AG04450 (cell line): ENCODE results near the gene KLF18. TPM values are rescaled to one million over a fixed set of nuclear protein-coding genes. Genes with fewer than 3 reads are reported as not detected.
"Not testable (repeated sequence)": the region's sequence is repeated elsewhere in the genome, so short reads cannot be mapped to it uniquely, and the experiment has no call there.

Source experiments
- CTCF ChIA-PET: fragments of 300-600, 350-600 bp; formaldehyde crosslinking; extraction: SDS; loops from one replicate; lab custom pipeline; 2022; ENCODE audit warnings: antibody characterized with exemption, inconsistent platforms; lab: Charles Lee
- POLR2A ChIA-PET: fragments of 350-600 bp; formaldehyde crosslinking; extraction: SDS; loops from one replicate; lab custom pipeline; 2021; ENCODE audit warnings: antibody characterized with exemption, inconsistent platforms; lab: Yijun Ruan, JAX
- DNase-seq: peaks from one replicate; pipeline ENCODE4 v3.0.0-alpha.2; 2011; ENCODE audit warnings: low read depth, low spot score
- H3K27ac ChIP-seq: one replicate; pipeline ENCODE4 v1.5.1; 2012; ENCODE audit warnings: low read depth, low read length, control low read depth
- H3K27me3 ChIP-seq: one replicate; pipeline ENCODE4 v1.6.0; 2012; ENCODE audit warnings: low read length; ENCODE audit not compliant: control insufficient read depth, insufficient read depth
- H3K4me3 ChIP-seq: 2 replicates; pipeline ENCODE4 v1.5.1; 2011; ENCODE audit warnings: mild to moderate bottlenecking, low read depth, low read length, control low read depth
- H3K9me3 ChIP-seq: 2 replicates; pipeline ENCODE4 v1.5.1; 2012; ENCODE audit warnings: low read length; ENCODE audit not compliant: control insufficient read depth, insufficient read depth
- CTCF ChIP-seq: IDR thresholded peaks from 2 replicates; pipeline ENCODE4 v1.5.1; 2011; ENCODE audit warnings: low read depth, low read length, control low read depth, inconsistent platforms
- polyA plus RNA-seq: library from polyadenylated mRNA; depleted of rRNA; stranded (reverse); fragments of >200 nt; gene quantifications from 2 replicates; pipeline ENCODE4 v1.2.3, GENCODE V29; 2011

The KLF18 gene
- polyA plus RNA-seq, 1 experiment: not detected

- TF ChIP-seq CTCF: no peak
- H3K27ac ChIP-seq: no peak overlapping the region
- CTCF ChIA-PET: no interaction called here
- POLR2A ChIA-PET: no interaction called here
- no peak overlapping the region for H3K4me3 ChIP-seq
- no peaks in the 10 kb centered on the region; the same call in 1 of the 2 replicates for H3K9me3 ChIP-seq
- H3K27me3 ChIP-seq: no peaks in the 10 kb centered on the region
- no peak for DNase-seq
These were observed 11.6 kb downstream of the KLF18 start for GRCh38 chr1:44129616-44130500.

GRCh38 chr1:44120398-44120949 lies 21.0 kb downstream of the KLF18 start:
- DNase-seq: no peak
- H3K4me3 ChIP-seq: no peak overlapping the region
- POLR2A ChIA-PET: no interaction called here
- CTCF ChIA-PET: no interaction called here
- H3K27me3 ChIP-seq: no peaks in the 10 kb centered on the region
- H3K27ac ChIP-seq: no peak overlapping the region
- no peak for TF ChIP-seq CTCF
- H3K9me3 ChIP-seq: no peaks in the 10 kb centered on the region; the same call in 1 of the 2 replicates

- Histone ChIP-seq H3K27ac (no peak overlapping the region), H3K9me3 (no peaks in the 10 kb centered on the region; the same call in 1 of the 2 replicates), H3K27me3 (no peaks in the 10 kb centered on the region), H3K4me3 (no peak overlapping the region)
- DNase-seq: no peak
- TF ChIP-seq CTCF: no peak
- CTCF ChIA-PET: no interaction called here
- POLR2A ChIA-PET: no interaction called here
These were observed 21.9 kb downstream of the KLF18 start for GRCh38 chr1:44119525-44119924.

- no peak for DNase-seq
- no peak for TF ChIP-seq CTCF
- Histone ChIP-seq H3K27me3 (no peaks in the 10 kb centered on the region), H3K27ac (no peak within 1 kb of the TSS), H3K4me3 (no peak within 1 kb of the TSS), H3K9me3 (no peaks in the 10 kb centered on the region; the same call in 1 of the 2 replicates)
- ChIA-PET POLR2A (no interaction called here), CTCF (interaction anchor here (0.6 kb wide), 1 partner anchor 99 kb away, joined by 3 read pairs; no protein-coding TSS in a partner anchor)
These were observed 22.7 kb downstream of the KLF18 start, which contains the start of gene KLF17 for GRCh38 chr1:44118682-44119081. Gene KLF17, plus strand, starts transcription at chr1:44118821. Its CDS starts 87 bp downstream, at chr1:44118908.

GRCh38 chr1:44117272-44117671 lies 24.2 kb downstream of the KLF18 start:
- H3K27ac ChIP-seq, H3K27me3 ChIP-seq, POLR2A ChIA-PET, H3K9me3 ChIP-seq, H3K4me3 ChIP-seq, CTCF ChIA-PET, DNase-seq: not testable (repeated sequence)
